GM12872 (cell line): ENCODE results near the gene PSMA1.

Experiments
- TF ChIP-seq, protein P1 (sequence below): IDR thresholded peaks from 3 replicates; pipeline ENCODE4 v1.5.1; 2011; ENCODE audit warnings: low read depth, mild to moderate bottlenecking, low read length, moderate library complexity; ENCODE audit not compliant: insufficient read depth

Gene PSMA1

DNA sequence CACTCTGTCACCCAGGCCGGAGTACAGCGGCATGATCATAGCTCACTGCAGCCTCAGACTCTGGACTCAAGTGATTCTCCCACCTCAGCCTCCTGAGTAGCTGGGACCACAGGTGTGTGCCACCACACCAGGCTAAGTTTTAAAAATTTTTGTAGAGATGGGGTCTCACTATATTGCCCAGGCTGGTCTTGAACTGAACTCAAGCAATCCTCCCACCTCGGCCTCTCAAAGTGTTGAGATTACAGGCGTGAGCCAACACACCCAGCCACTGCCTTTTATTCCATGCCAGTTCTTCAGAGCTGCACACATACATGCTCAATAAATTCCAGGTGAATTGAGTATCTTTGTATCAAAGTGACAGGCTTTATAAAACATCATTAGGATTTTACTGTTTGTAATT, 18.1 kb downstream of the PSMA1 start:
- TF ChIP-seq, protein P1, sequence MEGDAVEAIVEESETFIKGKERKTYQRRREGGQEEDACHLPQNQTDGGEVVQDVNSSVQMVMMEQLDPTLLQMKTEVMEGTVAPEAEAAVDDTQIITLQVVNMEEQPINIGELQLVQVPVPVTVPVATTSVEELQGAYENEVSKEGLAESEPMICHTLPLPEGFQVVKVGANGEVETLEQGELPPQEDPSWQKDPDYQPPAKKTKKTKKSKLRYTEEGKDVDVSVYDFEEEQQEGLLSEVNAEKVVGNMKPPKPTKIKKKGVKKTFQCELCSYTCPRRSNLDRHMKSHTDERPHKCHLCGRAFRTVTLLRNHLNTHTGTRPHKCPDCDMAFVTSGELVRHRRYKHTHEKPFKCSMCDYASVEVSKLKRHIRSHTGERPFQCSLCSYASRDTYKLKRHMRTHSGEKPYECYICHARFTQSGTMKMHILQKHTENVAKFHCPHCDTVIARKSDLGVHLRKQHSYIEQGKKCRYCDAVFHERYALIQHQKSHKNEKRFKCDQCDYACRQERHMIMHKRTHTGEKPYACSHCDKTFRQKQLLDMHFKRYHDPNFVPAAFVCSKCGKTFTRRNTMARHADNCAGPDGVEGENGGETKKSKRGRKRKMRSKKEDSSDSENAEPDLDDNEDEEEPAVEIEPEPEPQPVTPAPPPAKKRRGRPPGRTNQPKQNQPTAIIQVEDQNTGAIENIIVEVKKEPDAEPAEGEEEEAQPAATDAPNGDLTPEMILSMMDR = no peak

GRCh38 chr11:14500181-14500651, 20.0 kb downstream of the PSMA1 start:
- TF ChIP-seq, protein P1 = no peak

DNA sequence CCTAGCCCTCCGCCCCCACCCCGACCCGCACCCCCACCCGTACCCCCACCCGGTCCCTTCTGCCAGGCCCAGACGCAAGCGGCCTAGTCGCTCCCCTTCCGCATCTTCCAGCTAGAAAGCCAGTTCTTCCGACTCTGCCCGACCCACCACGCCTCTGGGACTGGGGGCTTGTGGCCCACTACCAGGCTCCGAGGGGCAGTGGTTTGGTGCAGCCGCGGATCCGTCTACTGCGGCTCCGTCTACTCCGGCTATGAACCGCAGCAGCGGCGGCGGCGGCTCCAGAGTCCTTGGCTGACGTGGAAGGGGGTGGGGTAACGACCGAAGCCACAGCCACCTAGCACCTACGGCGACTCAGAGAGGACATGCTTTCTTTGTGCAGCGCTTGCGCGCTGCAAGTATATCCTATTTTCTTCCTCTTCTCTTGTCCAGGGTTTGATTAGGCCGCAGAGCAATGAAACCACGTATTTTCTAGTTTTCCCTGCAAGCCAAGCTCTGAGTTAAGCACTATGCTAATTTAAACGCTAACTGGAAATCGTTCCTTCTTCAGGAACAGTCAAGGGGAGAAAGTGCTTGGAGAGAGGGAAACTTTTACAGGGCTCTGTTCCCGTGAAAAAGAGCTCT, 20.5 kb downstream of the PSMA1 start, which contains the start of gene COPB1:
TSS of gene COPB1 (minus strand) at position 252 of the 621 bp plus-strand sequence. CDS start 883 bp downstream, outside the sequence.
- TF ChIP-seq, protein P1 = no peak

- TF ChIP-seq, protein P1 = no peak
These were observed 21.0 kb downstream of the PSMA1 start for GRCh38 chr11:14499178-14499559.

GRCh38 chr11:14480716-14481115, 39.5 kb downstream of the PSMA1 start:
- TF ChIP-seq, protein P1 = no peak

DNA sequence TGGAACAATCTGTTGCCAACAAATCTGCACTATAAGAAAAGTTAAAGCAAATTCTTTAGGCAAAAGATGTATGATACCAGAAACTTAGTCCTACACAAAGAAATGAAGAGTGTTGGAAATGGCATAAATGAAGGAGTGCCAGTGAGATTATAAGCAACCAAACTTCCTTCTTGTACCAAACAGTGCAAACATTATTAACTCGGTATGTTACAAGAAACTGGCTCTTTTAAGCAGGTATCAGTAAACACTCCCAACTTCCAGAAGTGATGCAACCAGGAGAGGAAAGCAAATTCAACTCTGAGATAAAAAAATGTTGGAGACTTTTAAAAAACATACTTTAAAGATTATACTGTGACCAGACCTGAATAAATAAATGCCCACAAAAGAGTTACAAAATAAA, 49.1 kb downstream of the PSMA1 start:
- TF ChIP-seq, protein P1 = no peak

DNA sequence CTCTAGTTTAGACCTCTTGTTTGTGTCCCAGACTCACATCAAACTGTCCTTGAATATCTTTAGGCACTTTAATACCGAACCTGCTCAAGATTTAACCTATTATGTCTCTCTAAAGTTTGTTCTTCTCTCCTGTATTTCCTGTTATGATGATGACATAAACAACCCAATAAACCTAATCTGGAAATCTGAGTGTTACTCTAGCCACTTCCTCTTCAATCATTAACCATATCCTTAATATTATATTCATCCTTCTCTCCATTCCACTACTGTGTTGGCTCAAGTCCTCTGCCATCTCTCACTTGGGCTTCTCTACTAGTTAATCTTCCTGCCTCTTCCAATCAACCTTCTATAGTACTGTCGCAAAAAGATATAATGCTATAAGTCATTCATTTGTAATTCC, 56.6 kb downstream of the PSMA1 start:
- TF ChIP-seq, protein P1 = no peak
